22Rv1 (cell line): ENCODE results near the gene ISCA2.

Source experiments
- ZFX ChIP-seq: fragments of 450-650 bp; IDR thresholded peaks from 2 replicates; pipeline ENCODE4 v1.6.1; 2017; ENCODE audit warnings: antibody characterized with exemption, borderline replicate concordance
- TF ChIP-seq, protein P1 (sequence below): fragments of 450-650 bp; IDR thresholded peaks from 2 replicates; pipeline ENCODE4 v1.5.1; 2017; ENCODE audit warnings: mild to moderate bottlenecking

DNA sequence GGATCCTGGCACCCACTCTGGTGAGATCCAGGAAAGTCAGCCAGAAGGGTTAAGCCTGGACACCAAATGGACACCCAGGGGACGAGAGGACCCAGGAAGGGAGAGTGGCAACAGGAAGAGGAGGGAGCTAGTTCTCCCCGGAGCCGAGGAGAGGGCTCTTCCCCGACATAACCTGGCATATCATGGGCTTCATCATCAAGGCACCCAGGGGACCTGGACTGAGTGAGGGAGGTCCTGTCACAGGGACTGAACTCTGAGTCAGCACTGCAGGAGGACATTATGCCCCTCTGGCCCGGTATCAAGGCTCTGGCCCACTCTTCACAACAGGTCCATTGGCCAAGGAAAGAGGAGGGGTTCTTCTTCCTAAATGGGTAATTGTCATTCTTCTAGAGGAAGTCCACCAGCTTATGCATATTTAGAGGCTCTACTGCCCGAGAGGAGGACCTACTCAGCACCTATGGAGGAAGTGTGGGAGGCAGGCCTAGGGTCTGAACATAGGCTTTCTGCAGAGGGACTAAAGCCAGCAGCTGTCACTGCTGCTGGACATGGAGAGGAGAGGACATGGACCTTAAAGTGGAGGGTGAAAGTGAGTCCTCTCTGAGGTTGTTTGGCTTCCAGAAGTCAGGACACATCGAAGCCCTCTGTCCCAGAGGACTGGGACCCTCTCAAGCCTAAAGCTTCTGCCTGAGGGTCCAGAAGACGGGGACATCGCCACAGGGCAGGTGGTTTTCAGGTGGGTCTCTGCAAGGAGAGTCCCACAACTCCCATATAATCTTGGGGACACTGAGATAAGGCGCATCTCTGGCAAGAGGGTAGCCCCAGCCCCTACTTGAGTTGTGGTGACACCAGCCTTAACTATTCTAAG, 18.6 kb downstream of the ISCA2 start:
- TF ChIP-seq, protein P1, sequence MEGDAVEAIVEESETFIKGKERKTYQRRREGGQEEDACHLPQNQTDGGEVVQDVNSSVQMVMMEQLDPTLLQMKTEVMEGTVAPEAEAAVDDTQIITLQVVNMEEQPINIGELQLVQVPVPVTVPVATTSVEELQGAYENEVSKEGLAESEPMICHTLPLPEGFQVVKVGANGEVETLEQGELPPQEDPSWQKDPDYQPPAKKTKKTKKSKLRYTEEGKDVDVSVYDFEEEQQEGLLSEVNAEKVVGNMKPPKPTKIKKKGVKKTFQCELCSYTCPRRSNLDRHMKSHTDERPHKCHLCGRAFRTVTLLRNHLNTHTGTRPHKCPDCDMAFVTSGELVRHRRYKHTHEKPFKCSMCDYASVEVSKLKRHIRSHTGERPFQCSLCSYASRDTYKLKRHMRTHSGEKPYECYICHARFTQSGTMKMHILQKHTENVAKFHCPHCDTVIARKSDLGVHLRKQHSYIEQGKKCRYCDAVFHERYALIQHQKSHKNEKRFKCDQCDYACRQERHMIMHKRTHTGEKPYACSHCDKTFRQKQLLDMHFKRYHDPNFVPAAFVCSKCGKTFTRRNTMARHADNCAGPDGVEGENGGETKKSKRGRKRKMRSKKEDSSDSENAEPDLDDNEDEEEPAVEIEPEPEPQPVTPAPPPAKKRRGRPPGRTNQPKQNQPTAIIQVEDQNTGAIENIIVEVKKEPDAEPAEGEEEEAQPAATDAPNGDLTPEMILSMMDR = no peak
- TF ChIP-seq ZFX = no peak
